ENCODE data around the gene YARS2. TPM values are rescaled to one million over a fixed set of nuclear protein-coding genes. Genes with fewer than 3 reads are reported as not detected.
"Not testable (repeated sequence)": the region's sequence is repeated elsewhere in the genome, so short reads cannot be mapped to it uniquely, and the experiment has no call there.

The YARS2 gene
- total and polyA plus RNA-seq, 5 donors, result 7.3 to 15.1 (median 9.2) TPM

GRCh38 chr12:32714772-32715171 is 40.9 kb downstream of the YARS2 start:
- H3K9me3 ChIP-seq (ENCODE audit: control insufficient read depth, low read length), result no peaks in the 10 kb centered on the region
- ATAC-seq (no peak), DNase-seq (no peak)
- intact Hi-C loops (cut with DNase I), result no loop called here
- 89% methylated on average over 4 of the region's 4 CpGs for WGBS
- no peak overlapping the region for H3K4me3 ChIP-seq (ENCODE audit: low read length)
- no peaks in the 10 kb centered on the region for H3K4me1 ChIP-seq (ENCODE audit: control insufficient read depth, insufficient read depth, low read length)
- H3K27me3 ChIP-seq (ENCODE audit: control insufficient read depth, insufficient read depth), result no peaks in the 10 kb centered on the region
- no peak overlapping the region for H3K27ac ChIP-seq (ENCODE audit: low read length)

- no peaks in the 10 kb centered on the region for H3K9me3 ChIP-seq (ENCODE audit: control insufficient read depth, low read length)
- no peaks in the 10 kb centered on the region for H3K27me3 ChIP-seq (ENCODE audit: control insufficient read depth, insufficient read depth)
- intact Hi-C loops (cut with DNase I), result no loop called here
- ATAC-seq (no peak), DNase-seq (no peak)
- H3K4me3 ChIP-seq (ENCODE audit: low read length), result no peak overlapping the region
- H3K4me1 ChIP-seq (ENCODE audit: control insufficient read depth, insufficient read depth, low read length), result no peaks in the 10 kb centered on the region
- WGBS, result 78% methylated on average over 2 of the region's 2 CpGs
- no peak overlapping the region for H3K27ac ChIP-seq (ENCODE audit: low read length)
Observed at GRCh38 chr12:32708926-32709325, 46.8 kb downstream of the YARS2 start.

GRCh38 chr12:32706335-32707024 is 49.2 kb downstream of the YARS2 start:
- Histone ChIP-seq H3K27ac (ENCODE audit: low read length) (no peak overlapping the region), H3K4me1 (ENCODE audit: control insufficient read depth, insufficient read depth, low read length) (no peaks in the 10 kb centered on the region), H3K9me3 (ENCODE audit: control insufficient read depth, low read length) (no peaks in the 10 kb centered on the region), H3K27me3 (ENCODE audit: control insufficient read depth, insufficient read depth) (no peaks in the 10 kb centered on the region), H3K4me3 (ENCODE audit: low read length) (no peak overlapping the region)
- WGBS, result 89% methylated on average over 2 of the region's 2 CpGs
- intact Hi-C loops (cut with DNase I), result no loop called here
- ATAC-seq, result no peak
- no peak for DNase-seq

GRCh38 chr12:32705783-32706182 is 49.9 kb downstream of the YARS2 start:
- Histone ChIP-seq H3K4me1 (ENCODE audit: control insufficient read depth, insufficient read depth, low read length) (no peaks in the 10 kb centered on the region), H3K27me3 (ENCODE audit: control insufficient read depth, insufficient read depth) (no peaks in the 10 kb centered on the region), H3K4me3 (ENCODE audit: low read length) (no peak overlapping the region), H3K27ac (ENCODE audit: low read length) (no peak overlapping the region), H3K9me3 (ENCODE audit: control insufficient read depth, low read length) (no peaks in the 10 kb centered on the region)
- intact Hi-C loops (cut with DNase I), result no loop called here
- DNase-seq, result no peak
- ATAC-seq, result no peak

GRCh38 chr12:32702946-32703345 is 52.8 kb downstream of the YARS2 start:
- Histone ChIP-seq H3K4me3 (ENCODE audit: low read length) (no peak overlapping the region), H3K9me3 (ENCODE audit: control insufficient read depth, low read length) (no peaks in the 10 kb centered on the region), H3K4me1 (ENCODE audit: control insufficient read depth, insufficient read depth, low read length) (no peaks in the 10 kb centered on the region), H3K27me3 (ENCODE audit: control insufficient read depth, insufficient read depth) (no peaks in the 10 kb centered on the region), H3K27ac (ENCODE audit: low read length) (no peak overlapping the region)
- intact Hi-C loops (cut with DNase I), result no loop called here
- WGBS, result 78% methylated on average over 1 of the region's 1 CpG
- no peak for DNase-seq
- ATAC-seq, result no peak

- no peaks in the 10 kb centered on the region for H3K9me3 ChIP-seq (ENCODE audit: control insufficient read depth, low read length)
- no peaks in the 10 kb centered on the region for H3K4me1 ChIP-seq (ENCODE audit: control insufficient read depth, insufficient read depth, low read length)
- DNase-seq, result no peak
- intact Hi-C loops (cut with DNase I), result no loop called here
- no peak overlapping the region for H3K4me3 ChIP-seq (ENCODE audit: low read length)
- H3K27ac ChIP-seq (ENCODE audit: low read length), result no peak overlapping the region
- H3K27me3 ChIP-seq (ENCODE audit: control insufficient read depth, insufficient read depth), result no peaks in the 10 kb centered on the region
- ATAC-seq, result no peak
Observed at GRCh38 chr12:32702473-32702872, 53.2 kb downstream of the YARS2 start.

GRCh38 chr12:32699437-32699836 is 56.3 kb downstream of the YARS2 start:
- H3K4me1 ChIP-seq (ENCODE audit: control insufficient read depth, insufficient read depth, low read length); DNase-seq; H3K27me3 ChIP-seq (ENCODE audit: control insufficient read depth, insufficient read depth); H3K27ac ChIP-seq (ENCODE audit: low read length); H3K4me3 ChIP-seq (ENCODE audit: low read length); ATAC-seq; H3K9me3 ChIP-seq (ENCODE audit: control insufficient read depth, low read length); intact Hi-C loops (cut with DNase I): not testable (repeated sequence)
- 95% methylated on average over 8 of the region's 8 CpGs for WGBS

- intact Hi-C loops (cut with DNase I), result no loop called here
- H3K27me3 ChIP-seq (ENCODE audit: control insufficient read depth, insufficient read depth), result no peaks in the 10 kb centered on the region
- DNase-seq (no peak), ATAC-seq (no peak)
- H3K4me1 ChIP-seq (ENCODE audit: control insufficient read depth, insufficient read depth, low read length), result no peaks in the 10 kb centered on the region
- no peak overlapping the region for H3K27ac ChIP-seq (ENCODE audit: low read length)
- H3K9me3 ChIP-seq (ENCODE audit: control insufficient read depth, low read length), result no peaks in the 10 kb centered on the region
- H3K4me3 ChIP-seq (ENCODE audit: low read length), result no peak overlapping the region
- 63% methylated on average over 2 of the region's 2 CpGs for WGBS
Observed at GRCh38 chr12:32698285-32698684, 57.4 kb downstream of the YARS2 start.

GRCh38 chr12:32697445-32697844 is 58.3 kb downstream of the YARS2 start:
- Histone ChIP-seq H3K9me3 (ENCODE audit: control insufficient read depth, low read length) (no peaks in the 10 kb centered on the region), H3K4me3 (ENCODE audit: low read length) (no peak overlapping the region), H3K27me3 (ENCODE audit: control insufficient read depth, insufficient read depth) (no peaks in the 10 kb centered on the region), H3K27ac (ENCODE audit: low read length) (no peak overlapping the region), H3K4me1 (ENCODE audit: control insufficient read depth, insufficient read depth, low read length) (no peaks in the 10 kb centered on the region)
- no peak for DNase-seq
- WGBS, result 92% methylated on average over 1 of the region's 1 CpG
- intact Hi-C loops (cut with DNase I), result no loop called here
- no peak for ATAC-seq

Other genes starting within 250 kb of the YARS2 start
- gene DNM1L, start 76.6 kb downstream of the YARS2 start, total RNA-seq, result 10 to 100 TPM; 52.0 to 73.0 (median 62.0) TPM
- gene DNM1L, start 76.6 kb downstream of the YARS2 start, polyA plus RNA-seq, result 41.7 TPM
- 100 to 1,000 TPM; 147 to 374 (median 229) TPM for gene PKP2, start 140.9 kb upstream of the YARS2 start, total RNA-seq
- 84.6 TPM for gene PKP2, start 140.9 kb upstream of the YARS2 start, polyA plus RNA-seq